PC-9 (cell line): ENCODE results near the gene ANXA3. TPM values are rescaled to one million over a fixed set of nuclear protein-coding genes. Genes with fewer than 3 reads are reported as not detected.

Experiments used
- BruUV-seq: library from RNA; stranded (reverse); fragments of 400-500 nt; replicated peaks from 2 replicates; lab custom pipeline; 2021; lab: Mats Ljungman, UMichigan
- CTCF ChIA-PET: fragments of 300-600 bp; sonication (Branson Sonifier 250); formaldehyde crosslinking; loops from one replicate; lab custom pipeline; 2022; ENCODE audit warnings: antibody characterized with exemption; lab: Charles Lee
- POLR2A ChIA-PET: fragments of 300-600 bp; sonication (Branson Sonifier 250); formaldehyde crosslinking; loops from one replicate; lab custom pipeline; 2022; ENCODE audit warnings: antibody characterized with exemption; ENCODE audit not compliant: unreplicated experiment; lab: Charles Lee
- DNase-seq, 2 experiments: peaks; one replicate each; pipeline versions ENCODE4 v3.0.0 to v3.0.0-alpha.2; 2015 to 2022; ENCODE audit warnings: mixed read lengths in 1 of 2
- H2AFZ ChIP-seq: fragments of 200-600 bp; sonication (generic); 2 replicates; pipeline ENCODE4 v1.8.1; 2017; ENCODE audit warnings: antibody characterized with exemption
- H3F3A ChIP-seq: fragments of 200-600 bp; sonication (generic); 2 replicates; pipeline ENCODE4 v1.8.1; 2017; ENCODE audit warnings: antibody characterized with exemption, mild to moderate bottlenecking, low read depth; ENCODE audit not compliant: insufficient read depth
- H3K27ac ChIP-seq: fragments of 200-600 bp; sonication (generic); 2 replicates; pipeline ENCODE4 v1.6.1; 2016; ENCODE audit warnings: mixed run types
- H3K27me3 ChIP-seq: fragments of 200-600 bp; sonication (generic); 2 replicates; pipeline ENCODE4 v1.6.1; 2016; ENCODE audit warnings: low read depth, mixed run types; ENCODE audit not compliant: insufficient read depth
- H3K36me3 ChIP-seq: fragments of 200-600 bp; sonication (generic); 2 replicates; pipeline ENCODE4 v1.6.1; 2016; ENCODE audit warnings: low read depth, mixed run types
- H3K4me1 ChIP-seq: fragments of 200-600 bp; sonication (generic); replicated peaks from 2 replicates; pipeline ENCODE4 v1.6.1; 2016; ENCODE audit warnings: mixed run types; ENCODE audit not compliant: insufficient read depth
- H3K4me2 ChIP-seq: fragments of 200-600 bp; sonication (generic); 2 replicates; pipeline ENCODE4 v1.6.1; 2017; ENCODE audit warnings: mixed run types
- H3K4me3 ChIP-seq: fragments of 200-600 bp; sonication (generic); 2 replicates; pipeline ENCODE4 v1.6.1; 2016; ENCODE audit warnings: mixed run types
- H3K79me2 ChIP-seq: fragments of 200-600 bp; sonication (generic); 2 replicates; pipeline ENCODE4 v1.6.1; 2017; ENCODE audit warnings: low read depth, mixed run types
- H3K9me2 ChIP-seq: fragments of 200-600 bp; sonication (generic); 2 replicates; pipeline ENCODE4 v1.8.1; 2017; ENCODE audit warnings: mild to moderate bottlenecking; ENCODE audit not compliant: insufficient read depth
- H3K9me3 ChIP-seq: fragments of 200-600 bp; sonication (generic); 2 replicates; pipeline ENCODE4 v1.8.1; 2016; ENCODE audit warnings: low read depth; ENCODE audit not compliant: insufficient read depth
- H4K20me1 ChIP-seq: fragments of 200-600 bp; sonication (generic); 2 replicates; pipeline ENCODE4 v1.8.1; 2017; ENCODE audit not compliant: insufficient read depth
- CTCF ChIP-seq: fragments of 200-600 bp; sonication (generic); conservative IDR thresholded peaks from 2 replicates; pipeline ENCODE4 v1.6.1; 2017; ENCODE audit warnings: mixed run types, antibody characterized with exemption, mild to moderate bottlenecking, moderate library complexity
- EZH2 ChIP-seq: fragments of 200-600 bp; sonication (generic); IDR thresholded peaks from 2 replicates; pipeline ENCODE4 v1.8.0; 2017; ENCODE audit warnings: antibody characterized with exemption, low read depth
- intact Hi-C: fragments of 100-400 bp; cut with micrococcal nuclease; formaldehyde crosslinking; loops from one replicate; pipeline ENCODE4 v1.10.0; 2022; ENCODE audit not compliant: unreplicated experiment
- total RNA-seq: library from RNA; stranded (reverse); gene quantifications from 2 replicates; pipeline ENCODE4 v1.2.3, GENCODE V29; 2021

Gene ANXA3
- total RNA-seq, 1 experiment from 2014 or later: 140 TPM

- BruUV-seq: no TSS peak
- no peak overlapping the region for H3K4me2 ChIP-seq
- TF ChIP-seq EZH2 (no peak), CTCF (no peak)
- H3K36me3 ChIP-seq: no peaks in the 10 kb centered on the region
- no peaks in the 10 kb centered on the region for H4K20me1 ChIP-seq
- H3K9me2 ChIP-seq: no peaks in the 10 kb centered on the region
- H3K4me3 ChIP-seq: no peak overlapping the region
- H3K4me1 ChIP-seq: peaks cover 48% of the 10 kb centered on the region
- intact Hi-C loops: no loop called here
- no peaks in the 10 kb centered on the region for H3K9me3 ChIP-seq
- CTCF ChIA-PET: no interaction called here
- peaks cover 3% of the 10 kb centered on the region; the same call in 1 of the 2 replicates for H3F3A ChIP-seq
- H3K27me3 ChIP-seq: no peaks in the 10 kb centered on the region
- POLR2A ChIA-PET: no interaction called here
- no peak overlapping the region for H2AFZ ChIP-seq
- DNase-seq: no peak
- H3K27ac ChIP-seq: no peak overlapping the region
- H3K79me2 ChIP-seq: no peaks in the 10 kb centered on the region
These were observed 72.5 kb downstream of the ANXA3 start for GRCh38 chr4:78624048-78624447.

- no peak for DNase-seq
- H3K27ac ChIP-seq: no peak overlapping the region
- H3K4me3 ChIP-seq: no peak overlapping the region
- no peaks in the 10 kb centered on the region for H3K36me3 ChIP-seq
- H3K27me3 ChIP-seq: no peaks in the 10 kb centered on the region
- TF ChIP-seq EZH2: no peak
- TF ChIP-seq CTCF: no peak
- no peaks in the 10 kb centered on the region for H3K79me2 ChIP-seq
- no TSS peak for BruUV-seq
- CTCF ChIA-PET: interaction anchor here (0.7 kb wide), 1 partner anchor 152 kb away, joined by 3 read pairs; no protein-coding TSS in a partner anchor
- no peaks in the 10 kb centered on the region for H4K20me1 ChIP-seq
- H3K9me2 ChIP-seq: no peaks in the 10 kb centered on the region
- no peak overlapping the region for H3K4me2 ChIP-seq
- peaks cover 3% of the 10 kb centered on the region; the same call in 1 of the 2 replicates for H3F3A ChIP-seq
- H3K9me3 ChIP-seq: no peaks in the 10 kb centered on the region
- H2AFZ ChIP-seq: no peak overlapping the region
- intact Hi-C loops: no loop called here
- POLR2A ChIA-PET: interaction anchor here (0.5 kb wide), 1 partner anchor 71 kb away, joined by 3 read pairs; no protein-coding TSS in a partner anchor
- H3K4me1 ChIP-seq: peaks cover 54% of the 10 kb centered on the region
These were observed 73.5 kb downstream of the ANXA3 start for GRCh38 chr4:78625073-78625472.

- no peaks in the 10 kb centered on the region for H3K36me3 ChIP-seq
- H3F3A ChIP-seq: peaks cover 3% of the 10 kb centered on the region; the same call in 1 of the 2 replicates
- TF ChIP-seq CTCF (no peak), EZH2 (no peak)
- no peaks in the 10 kb centered on the region for H3K27me3 ChIP-seq
- no peaks in the 10 kb centered on the region for H3K9me2 ChIP-seq
- H2AFZ ChIP-seq: peak overlapping the region; percentile 62
- CTCF ChIA-PET: no interaction called here
- intact Hi-C loops: no loop called here
- H3K9me3 ChIP-seq: no peaks in the 10 kb centered on the region
- H4K20me1 ChIP-seq: no peaks in the 10 kb centered on the region
- no peaks in the 10 kb centered on the region for H3K79me2 ChIP-seq
- DNase-seq: peak in 1 of 2 experiments; percentile 68
- POLR2A ChIA-PET: no interaction called here
- no TSS peak for BruUV-seq
- peak overlapping the region; percentile 77 for H3K27ac ChIP-seq
- 0 out of 2 replicates have a peak overlapping the region, but pooled peaks have one; percentile 11 for H3K4me3 ChIP-seq
- H3K4me1 ChIP-seq: peaks cover 52% of the 10 kb centered on the region
- H3K4me2 ChIP-seq: peak overlapping the region; percentile 68
These were observed 75.7 kb downstream of the ANXA3 start for GRCh38 chr4:78627046-78627965.
